Tibial nerve (tissue), 4 donors: ENCODE measurements around the gene SPDYE3.
A peak's percentile ranks its signal among the peaks of the same experiment; 100 is the strongest.

ENCODE experiments used
- CTCF ChIP-seq, 5 experiments: fragments of 200-600 bp in 3 of 5; fragments of 450-650 bp in 2 of 5; sonication (generic) in 3 of 5; IDR thresholded peaks; one replicate each; pipeline ENCODE4 v1.5.1; 2016 to 2019; ENCODE audit warnings: antibody characterized with exemption in 5 of 5, mild to moderate bottlenecking in 3 of 5, moderate library complexity in 2 of 5
- EP300 ChIP-seq, 2 donors: sonication (generic); formaldehyde crosslinking; IDR thresholded peaks; one replicate each; pipeline ENCODE4 v1.6.1; 2017; ENCODE audit warnings: antibody characterized with exemption in 2 of 2, mild to moderate bottlenecking in 1 of 2
- POLR2A ChIP-seq, 2 donors: fragments of 450-650 bp; IDR thresholded peaks; one replicate each; pipeline ENCODE4 v1.6.1; 2017; ENCODE audit warnings: antibody characterized with exemption in 2 of 2, mild to moderate bottlenecking in 2 of 2, moderate library complexity in 2 of 2

- TF ChIP-seq CTCF (IDR thresholded peaks at IDR 0.05) (no peak), POLR2A (IDR thresholded peaks at IDR 0.05) (no peak), EP300 (IDR thresholded peaks at IDR 0.05) (peak in 1 of 2 donors; percentile 67)
These were observed 61.6 kb downstream of the SPDYE3 start for GRCh38 chr7:100369105-100369504.
